Measurements from ENCODE around the gene DIAPH1.

DIAPH1 gene

DNA sequence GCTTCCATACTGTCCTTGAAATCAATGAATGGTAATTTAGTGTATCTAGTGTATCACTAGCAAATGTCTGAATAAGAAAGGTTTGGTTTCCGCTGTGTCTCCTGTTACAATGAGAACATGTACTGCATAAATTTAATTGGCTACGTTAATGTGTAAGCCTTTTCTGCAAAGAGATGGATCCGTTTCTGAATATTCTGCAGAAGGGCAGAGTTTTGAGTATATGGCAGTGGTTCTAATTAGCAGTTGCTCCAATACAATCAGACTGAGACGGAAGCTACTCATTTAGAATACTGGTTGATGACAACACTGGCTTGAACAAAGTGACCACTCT is 134.5 kb downstream of the DIAPH1 start:
- no peak for DNase-seq (ENCODE audit: low read depth)

DNA sequence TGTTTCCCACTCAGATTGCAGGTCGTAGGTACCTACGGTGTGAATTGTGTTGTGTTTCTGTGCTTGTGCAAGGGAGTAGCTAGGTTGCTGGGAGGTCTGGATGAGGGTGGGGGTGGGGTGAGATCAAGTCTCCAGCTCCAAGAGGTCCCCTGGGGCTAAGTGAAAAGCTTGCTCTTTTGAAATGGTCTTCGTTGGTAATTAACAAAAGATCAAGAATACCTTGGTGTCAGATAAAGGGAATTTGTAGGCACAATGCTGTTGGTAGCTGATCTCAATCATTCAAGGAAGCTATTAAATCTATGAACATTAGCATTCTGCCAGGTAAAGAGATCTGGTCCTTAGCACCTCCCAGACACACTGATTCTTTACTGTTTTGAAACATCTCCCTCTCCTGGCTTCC is 134.9 kb downstream of the DIAPH1 start:
- DNase-seq (ENCODE audit: low read depth): no peak

DNA sequence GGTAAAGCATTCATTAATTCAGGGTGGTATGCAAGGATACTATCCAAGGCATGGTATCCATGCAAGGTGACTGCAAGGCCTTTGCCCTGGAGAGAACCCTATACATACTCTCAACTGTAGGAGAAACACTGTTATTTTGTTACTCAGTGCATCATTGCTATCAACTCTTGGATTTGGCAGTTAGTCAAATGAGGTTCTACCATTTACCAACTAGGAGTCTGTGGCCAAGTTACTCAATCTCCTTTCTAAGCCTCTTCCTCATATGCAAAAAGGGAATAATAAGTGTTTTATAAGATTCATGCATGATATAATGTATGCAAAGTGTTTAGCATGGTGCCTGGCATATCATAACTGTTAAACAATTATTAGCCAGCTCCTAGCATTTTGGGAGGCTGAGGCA is 139.0 kb downstream of the DIAPH1 start:
- no peak for DNase-seq (ENCODE audit: low read depth)

DNA sequence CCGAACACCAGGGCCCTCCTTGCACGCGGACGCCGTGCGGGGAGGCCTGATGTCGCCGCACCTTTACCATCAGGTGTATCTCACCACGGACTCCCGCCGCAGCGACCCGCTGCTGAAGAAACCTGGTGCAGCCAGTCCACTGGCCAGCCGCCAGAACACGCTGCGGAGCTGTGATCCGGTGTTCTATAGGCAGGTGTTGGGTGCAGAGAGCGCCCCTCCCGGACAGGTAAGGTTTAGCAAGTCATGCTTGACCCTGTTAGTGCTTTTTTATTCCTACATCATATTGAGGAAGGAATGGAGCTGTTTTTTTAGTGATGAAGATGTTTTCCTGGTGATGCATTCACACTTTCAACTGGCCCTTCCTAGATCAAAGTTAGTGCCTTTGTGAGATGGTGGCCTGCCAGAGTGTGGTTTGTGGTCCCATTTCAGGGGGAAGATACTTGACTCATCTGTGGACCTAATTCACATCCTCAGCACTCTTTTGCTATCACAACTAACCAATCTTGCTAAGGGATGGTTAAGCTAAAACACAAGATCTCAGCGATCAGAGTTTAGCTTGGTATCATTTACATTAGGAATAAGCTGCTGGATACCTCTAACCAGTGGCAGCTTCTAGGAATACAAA is 140.4 kb downstream of the DIAPH1 start:
- no peak for DNase-seq (ENCODE audit: low read depth)

DNA sequence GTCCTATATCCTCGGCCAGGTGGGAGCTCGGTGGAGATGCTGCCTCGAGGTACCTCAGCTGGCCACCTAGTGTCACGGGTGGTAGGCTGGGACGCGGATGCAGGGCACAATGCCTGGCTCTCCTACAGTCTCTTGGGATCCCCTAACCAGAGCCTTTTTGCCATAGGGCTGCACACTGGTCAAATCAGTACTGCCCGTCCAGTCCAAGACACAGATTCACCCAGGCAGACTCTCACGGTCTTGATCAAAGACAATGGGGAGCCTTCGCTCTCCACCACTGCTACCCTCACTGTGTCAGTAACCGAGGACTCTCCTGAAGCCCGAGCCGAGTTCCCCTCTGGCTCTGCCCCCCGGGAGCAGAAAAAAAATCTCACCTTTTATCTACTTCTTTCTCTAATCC is 141.0 kb downstream of the DIAPH1 start:
- DNase-seq (ENCODE audit: low read depth): no peak

DNA sequence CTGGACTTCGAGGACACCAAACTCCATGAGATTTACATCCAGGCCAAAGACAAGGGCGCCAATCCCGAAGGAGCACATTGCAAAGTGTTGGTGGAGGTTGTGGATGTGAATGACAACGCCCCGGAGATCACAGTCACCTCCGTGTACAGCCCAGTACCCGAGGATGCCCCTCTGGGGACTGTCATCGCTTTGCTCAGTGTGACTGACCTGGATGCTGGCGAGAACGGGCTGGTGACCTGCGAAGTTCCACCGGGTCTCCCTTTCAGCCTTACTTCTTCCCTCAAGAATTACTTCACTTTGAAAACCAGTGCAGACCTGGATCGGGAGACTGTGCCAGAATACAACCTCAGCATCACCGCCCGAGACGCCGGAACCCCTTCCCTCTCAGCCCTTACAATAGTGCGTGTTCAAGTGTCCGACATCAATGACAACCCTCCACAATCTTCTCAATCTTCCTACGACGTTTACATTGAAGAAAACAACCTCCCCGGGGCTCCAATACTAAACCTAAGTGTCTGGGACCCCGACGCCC is 141.7 kb downstream of the DIAPH1 start:
- no peak for DNase-seq (ENCODE audit: low read depth)

DNA sequence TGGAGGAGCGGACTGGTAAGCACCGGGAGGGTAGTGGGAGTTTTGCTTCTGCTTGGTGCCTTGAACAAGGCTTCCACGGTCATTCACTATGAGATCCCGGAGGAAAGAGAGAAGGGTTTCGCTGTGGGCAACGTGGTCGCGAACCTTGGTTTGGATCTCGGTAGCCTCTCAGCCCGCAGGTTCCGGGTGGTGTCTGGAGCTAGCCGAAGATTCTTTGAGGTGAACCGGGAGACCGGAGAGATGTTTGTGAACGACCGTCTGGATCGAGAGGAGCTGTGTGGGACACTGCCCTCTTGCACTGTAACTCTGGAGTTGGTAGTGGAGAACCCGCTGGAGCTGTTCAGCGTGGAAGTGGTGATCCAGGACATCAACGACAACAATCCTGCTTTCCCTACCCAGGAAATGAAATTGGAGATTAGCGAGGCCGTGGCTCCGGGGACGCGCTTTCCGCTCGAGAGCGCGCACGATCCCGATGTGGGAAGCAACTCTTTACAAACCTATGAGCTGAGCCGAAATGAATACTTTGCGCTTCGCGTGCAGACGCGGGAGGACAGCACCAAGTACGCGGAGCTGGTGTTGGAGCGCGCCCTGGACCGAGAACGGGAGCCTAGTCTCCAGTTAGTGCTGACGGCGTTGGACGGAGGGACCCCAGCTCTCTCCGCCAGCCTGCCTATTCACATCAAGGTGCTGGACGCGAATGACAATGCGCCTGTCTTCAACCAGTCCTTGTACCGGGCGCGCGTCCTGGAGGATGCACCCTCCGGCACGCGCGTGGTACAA is 142.5 kb downstream of the DIAPH1 start:
- no peak for DNase-seq (ENCODE audit: low read depth)

DNA sequence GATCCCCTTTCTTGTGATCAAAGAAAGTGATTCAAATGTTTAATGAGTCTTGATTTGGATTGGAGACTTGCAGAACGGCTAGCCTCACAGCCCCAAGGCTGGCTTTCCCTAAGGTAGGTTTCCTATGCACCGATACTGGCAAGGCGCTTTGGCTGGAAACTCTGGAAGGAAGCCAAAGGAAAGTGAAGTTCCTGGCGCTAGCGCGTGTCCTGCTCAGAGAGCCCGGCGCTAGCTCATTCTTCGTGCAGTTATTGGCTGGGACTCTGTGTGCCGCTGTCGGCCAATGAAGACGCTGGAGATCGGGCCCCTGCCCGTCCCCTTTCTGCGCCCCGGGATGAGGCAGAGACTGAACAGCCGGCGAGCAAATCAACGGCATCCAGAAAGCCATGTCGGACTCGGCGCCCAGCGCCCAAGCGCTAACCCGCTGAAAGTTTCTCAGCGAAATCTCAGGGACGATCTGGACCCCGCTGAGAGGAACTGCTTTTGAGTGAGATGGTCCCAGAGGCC is 143.1 kb downstream of the DIAPH1 start, which contains the start of gene PCDHGC3:
Gene PCDHGC3, plus strand, starts transcription at position 342 of the 507 bp plus-strand sequence. Its CDS starts 151 bp downstream, at position 493.
- no peak for DNase-seq (ENCODE audit: low read depth)

DNA sequence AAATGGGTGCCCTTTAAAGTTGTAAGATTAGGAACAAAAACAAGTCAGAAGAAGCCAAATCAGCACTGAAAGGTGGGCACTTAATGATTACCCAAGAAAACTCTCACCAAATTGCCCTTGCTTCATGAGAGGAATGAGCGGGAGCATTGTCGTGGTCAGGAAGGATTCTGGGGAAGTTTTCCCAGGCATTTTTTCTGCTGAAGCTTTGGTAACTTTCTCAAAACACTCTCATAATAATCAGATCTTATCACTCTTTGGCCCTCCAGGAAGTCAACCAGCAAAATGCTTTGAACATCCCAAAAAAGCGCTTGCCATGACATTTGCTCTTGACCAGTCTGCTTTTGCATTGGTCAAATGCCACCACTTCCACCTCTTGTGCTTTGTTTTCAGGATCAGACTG is 153.4 kb downstream of the DIAPH1 start:
- DNase-seq (ENCODE audit: low read depth): no peak

All from stimulated activated CD8-positive, alpha-beta memory T cell treated with anti-CD3 and anti-CD28 coated beads, Interleukin-7, amount 100 ng/mL, for 24 hours (primary cell).